HepG2 (cell line): ENCODE data around the gene ZG16. TPM values are rescaled to one million over a fixed set of nuclear protein-coding genes. Genes with fewer than 3 reads are reported as not detected.

Experiments
- MTA3 ChIP-seq: sonication (generic); formaldehyde crosslinking; IDR thresholded peaks from 2 replicates; pipeline ENCODE4 v1.4.0; 2020; ENCODE audit warnings: missing genetic modification reagents
- NCOR1 ChIP-seq: fragments of 200-600 bp; sonication (generic); IDR thresholded peaks from 2 replicates; pipeline ENCODE4 v1.7.0; 2017; ENCODE audit warnings: antibody characterized with exemption, low read length, borderline replicate concordance
- NR2F1 ChIP-seq, 2 experiments: fragments of 450-650 bp in 1 of 2; formaldehyde crosslinking in 1 of 2; IDR thresholded peaks; 2 replicates each; pipeline versions ENCODE4 v1.5.0 to v1.6.1; 2016 to 2020; ENCODE audit warnings: mild to moderate bottlenecking in 1 of 2, missing compliant biosample characterization in 1 of 2, missing genetic modification reagents in 1 of 2, moderate library complexity in 1 of 2
- PHF20 ChIP-seq: sonication (generic); formaldehyde crosslinking; IDR thresholded peaks from 2 replicates; pipeline ENCODE4 v1.5.0; 2020; ENCODE audit warnings: mild to moderate bottlenecking, missing genetic modification reagents
- TEAD2 ChIP-seq: sonication (generic); formaldehyde crosslinking; IDR thresholded peaks from 2 replicates; pipeline ENCODE4 v1.9.0; 2021; ENCODE audit warnings: missing genetic modification reagents
- ZNF75D ChIP-seq: sonication (generic); formaldehyde crosslinking; IDR thresholded peaks from 2 replicates; pipeline ENCODE4 v1.8.1; 2023; ENCODE audit warnings: missing genetic modification reagents, mild to moderate bottlenecking, borderline replicate concordance
- ZNF766 ChIP-seq: sonication (generic); formaldehyde crosslinking; IDR thresholded peaks from 2 replicates; pipeline ENCODE4 v1.5.0; 2020; ENCODE audit warnings: missing genetic modification reagents, borderline replicate concordance
- polyA plus RNA-seq, 8 experiments: library from polyadenylated mRNA; depleted of rRNA in 3 of 8; stranded (reverse) in 7 of 8; unstranded in 1 of 8; fragments of >200 nt; fragmentation: Illumina TruSeq in 4 of 8; extraction: Trizol in 4 of 8; gene quantifications; 2 replicates each; pipeline versions ENCODE4 v1.2.1 to v1.2.3, GENCODE V29; 2011 to 2016; ENCODE audit warnings: low read depth in 4 of 8, missing spikeins in 1 of 8, mixed read lengths in 1 of 8; ENCODE audit not compliant: insufficient read depth in 1 of 8
- total RNA-seq, 5 experiments: library from RNA; depleted of rRNA; stranded (reverse); fragments of >200 nt; fragmentation: Illumina TruSeq; extraction: Trizol; gene quantifications; 2 replicates each; pipeline ENCODE4 v1.2.3, GENCODE V29; 2016; ENCODE audit warnings: low read depth in 1 of 5
- TF ChIP-seq, protein P1 (sequence below): sonication (generic); formaldehyde crosslinking; IDR thresholded peaks from 2 replicates; pipeline ENCODE4 v1.4.0; 2020; ENCODE audit warnings: missing genetic modification reagents
- TF ChIP-seq, protein P2 (sequence below): sonication (generic); formaldehyde crosslinking; IDR thresholded peaks from 2 replicates; pipeline ENCODE4 v1.5.1; 2020; ENCODE audit warnings: mild to moderate bottlenecking, missing genetic modification reagents, moderate library complexity
- TF ChIP-seq, protein P3 (sequence below): sonication (generic); formaldehyde crosslinking; IDR thresholded peaks from 2 replicates; pipeline ENCODE4 v1.5.1; 2020; ENCODE audit warnings: mild to moderate bottlenecking, missing genetic modification reagents, borderline replicate concordance
- TF ChIP-seq, protein P4 (sequence below): sonication (generic); formaldehyde crosslinking; conservative IDR thresholded peaks from 2 replicates; pipeline ENCODE4 v1.8.0; 2022; ENCODE audit warnings: low read depth, missing genetic modification reagents

ZG16 gene
- total and polyA plus RNA-seq, 2 of the 13 experiments (the other 11 are each of a cell fraction or from before 2014, with no cell fraction given), result 0.04 to 0.07 TPM

DNA sequence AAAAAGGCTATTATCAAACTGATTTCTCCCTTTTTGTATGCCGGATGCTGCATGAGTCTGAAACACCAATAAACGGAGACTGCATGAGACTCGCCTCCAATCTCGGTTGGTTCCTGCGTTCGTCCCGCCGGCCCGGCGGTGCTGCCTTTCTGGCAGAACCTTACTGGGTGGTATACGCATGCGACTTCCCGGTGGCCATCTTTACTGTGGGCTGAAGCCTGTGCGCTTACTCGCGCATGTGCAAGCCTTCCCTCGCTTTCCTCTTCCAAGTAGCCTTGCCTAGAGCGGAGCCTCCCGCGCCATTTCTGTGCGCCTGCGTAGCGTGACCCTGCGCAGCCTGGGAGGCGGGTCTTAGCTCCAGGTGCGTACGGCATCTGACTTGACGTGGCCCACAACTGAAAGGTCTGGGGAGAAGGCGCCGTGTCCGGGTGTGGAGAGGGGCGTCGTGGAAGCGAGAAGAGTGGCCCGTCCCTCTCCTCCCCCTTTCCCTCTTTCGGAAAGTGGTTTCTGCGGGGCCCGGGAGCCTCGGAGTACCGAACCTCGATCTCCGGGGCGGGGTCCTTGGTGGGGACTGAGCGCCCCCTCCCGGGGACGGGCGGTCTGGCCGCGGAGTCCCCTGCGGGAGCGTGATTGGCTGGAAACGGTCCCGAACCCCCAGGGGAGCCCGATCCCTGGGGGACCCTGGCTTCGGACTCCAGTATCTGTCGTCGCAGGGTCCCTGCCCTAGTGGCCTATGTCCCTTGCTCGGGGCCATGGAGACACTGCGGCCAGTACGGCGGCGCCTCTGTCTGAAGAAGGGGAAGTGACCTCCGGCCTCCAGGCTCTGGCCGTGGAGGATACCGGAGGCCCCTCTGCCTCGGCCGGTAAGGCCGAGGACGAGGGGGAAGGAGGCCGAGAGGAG, 38.0 kb downstream of the ZG16 start, which contains the start of gene PAGR1 (continued):
- TF ChIP-seq, protein P1, sequence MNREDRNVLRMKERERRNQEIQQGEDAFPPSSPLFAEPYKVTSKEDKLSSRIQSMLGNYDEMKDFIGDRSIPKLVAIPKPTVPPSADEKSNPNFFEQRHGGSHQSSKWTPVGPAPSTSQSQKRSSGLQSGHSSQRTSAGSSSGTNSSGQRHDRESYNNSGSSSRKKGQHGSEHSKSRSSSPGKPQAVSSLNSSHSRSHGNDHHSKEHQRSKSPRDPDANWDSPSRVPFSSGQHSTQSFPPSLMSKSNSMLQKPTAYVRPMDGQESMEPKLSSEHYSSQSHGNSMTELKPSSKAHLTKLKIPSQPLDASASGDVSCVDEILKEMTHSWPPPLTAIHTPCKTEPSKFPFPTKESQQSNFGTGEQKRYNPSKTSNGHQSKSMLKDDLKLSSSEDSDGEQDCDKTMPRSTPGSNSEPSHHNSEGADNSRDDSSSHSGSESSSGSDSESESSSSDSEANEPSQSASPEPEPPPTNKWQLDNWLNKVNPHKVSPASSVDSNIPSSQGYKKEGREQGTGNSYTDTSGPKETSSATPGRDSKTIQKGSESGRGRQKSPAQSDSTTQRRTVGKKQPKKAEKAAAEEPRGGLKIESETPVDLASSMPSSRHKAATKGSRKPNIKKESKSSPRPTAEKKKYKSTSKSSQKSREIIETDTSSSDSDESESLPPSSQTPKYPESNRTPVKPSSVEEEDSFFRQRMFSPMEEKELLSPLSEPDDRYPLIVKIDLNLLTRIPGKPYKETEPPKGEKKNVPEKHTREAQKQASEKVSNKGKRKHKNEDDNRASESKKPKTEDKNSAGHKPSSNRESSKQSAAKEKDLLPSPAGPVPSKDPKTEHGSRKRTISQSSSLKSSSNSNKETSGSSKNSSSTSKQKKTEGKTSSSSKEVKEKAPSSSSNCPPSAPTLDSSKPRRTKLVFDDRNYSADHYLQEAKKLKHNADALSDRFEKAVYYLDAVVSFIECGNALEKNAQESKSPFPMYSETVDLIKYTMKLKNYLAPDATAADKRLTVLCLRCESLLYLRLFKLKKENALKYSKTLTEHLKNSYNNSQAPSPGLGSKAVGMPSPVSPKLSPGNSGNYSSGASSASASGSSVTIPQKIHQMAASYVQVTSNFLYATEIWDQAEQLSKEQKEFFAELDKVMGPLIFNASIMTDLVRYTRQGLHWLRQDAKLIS (CRISPR knock-in tag), result 0 out of 2 replicates have a peak, but pooled peaks have one; percentile 1
- TF ChIP-seq ZNF766 (CRISPR knock-in tag) (peak; percentile 43; the same call in 1 of the 2 replicates), MTA3 (CRISPR knock-in tag) (no peak), PHF20 (CRISPR knock-in tag) (peak; percentile 83), TEAD2 (CRISPR knock-in tag) (no peak), NCOR1 (no peak; the same call in 1 of the 2 replicates), NR2F1 (CRISPR knock-in tag; IDR thresholded peaks at IDR 0.05) (peak; percentile 11 to 53; a peak in 2 of 4 replicates), ZNF75D (CRISPR knock-in tag) (no peak)
- TF ChIP-seq, protein P2, sequence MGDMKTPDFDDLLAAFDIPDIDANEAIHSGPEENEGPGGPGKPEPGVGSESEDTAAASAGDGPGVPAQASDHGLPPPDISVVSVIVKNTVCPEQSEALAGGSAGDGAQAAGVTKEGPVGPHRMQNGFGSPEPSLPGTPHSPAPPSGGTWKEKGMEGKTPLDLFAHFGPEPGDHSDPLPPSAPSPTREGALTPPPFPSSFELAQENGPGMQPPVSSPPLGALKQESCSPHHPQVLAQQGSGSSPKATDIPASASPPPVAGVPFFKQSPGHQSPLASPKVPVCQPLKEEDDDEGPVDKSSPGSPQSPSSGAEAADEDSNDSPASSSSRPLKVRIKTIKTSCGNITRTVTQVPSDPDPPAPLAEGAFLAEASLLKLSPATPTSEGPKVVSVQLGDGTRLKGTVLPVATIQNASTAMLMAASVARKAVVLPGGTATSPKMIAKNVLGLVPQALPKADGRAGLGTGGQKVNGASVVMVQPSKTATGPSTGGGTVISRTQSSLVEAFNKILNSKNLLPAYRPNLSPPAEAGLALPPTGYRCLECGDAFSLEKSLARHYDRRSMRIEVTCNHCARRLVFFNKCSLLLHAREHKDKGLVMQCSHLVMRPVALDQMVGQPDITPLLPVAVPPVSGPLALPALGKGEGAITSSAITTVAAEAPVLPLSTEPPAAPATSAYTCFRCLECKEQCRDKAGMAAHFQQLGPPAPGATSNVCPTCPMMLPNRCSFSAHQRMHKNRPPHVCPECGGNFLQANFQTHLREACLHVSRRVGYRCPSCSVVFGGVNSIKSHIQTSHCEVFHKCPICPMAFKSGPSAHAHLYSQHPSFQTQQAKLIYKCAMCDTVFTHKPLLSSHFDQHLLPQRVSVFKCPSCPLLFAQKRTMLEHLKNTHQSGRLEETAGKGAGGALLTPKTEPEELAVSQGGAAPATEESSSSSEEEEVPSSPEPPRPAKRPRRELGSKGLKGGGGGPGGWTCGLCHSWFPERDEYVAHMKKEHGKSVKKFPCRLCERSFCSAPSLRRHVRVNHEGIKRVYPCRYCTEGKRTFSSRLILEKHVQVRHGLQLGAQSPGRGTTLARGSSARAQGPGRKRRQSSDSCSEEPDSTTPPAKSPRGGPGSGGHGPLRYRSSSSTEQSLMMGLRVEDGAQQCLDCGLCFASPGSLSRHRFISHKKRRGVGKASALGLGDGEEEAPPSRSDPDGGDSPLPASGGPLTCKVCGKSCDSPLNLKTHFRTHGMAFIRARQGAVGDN (CRISPR knock-in tag), result peak; percentile 94
- TF ChIP-seq, protein P3, sequence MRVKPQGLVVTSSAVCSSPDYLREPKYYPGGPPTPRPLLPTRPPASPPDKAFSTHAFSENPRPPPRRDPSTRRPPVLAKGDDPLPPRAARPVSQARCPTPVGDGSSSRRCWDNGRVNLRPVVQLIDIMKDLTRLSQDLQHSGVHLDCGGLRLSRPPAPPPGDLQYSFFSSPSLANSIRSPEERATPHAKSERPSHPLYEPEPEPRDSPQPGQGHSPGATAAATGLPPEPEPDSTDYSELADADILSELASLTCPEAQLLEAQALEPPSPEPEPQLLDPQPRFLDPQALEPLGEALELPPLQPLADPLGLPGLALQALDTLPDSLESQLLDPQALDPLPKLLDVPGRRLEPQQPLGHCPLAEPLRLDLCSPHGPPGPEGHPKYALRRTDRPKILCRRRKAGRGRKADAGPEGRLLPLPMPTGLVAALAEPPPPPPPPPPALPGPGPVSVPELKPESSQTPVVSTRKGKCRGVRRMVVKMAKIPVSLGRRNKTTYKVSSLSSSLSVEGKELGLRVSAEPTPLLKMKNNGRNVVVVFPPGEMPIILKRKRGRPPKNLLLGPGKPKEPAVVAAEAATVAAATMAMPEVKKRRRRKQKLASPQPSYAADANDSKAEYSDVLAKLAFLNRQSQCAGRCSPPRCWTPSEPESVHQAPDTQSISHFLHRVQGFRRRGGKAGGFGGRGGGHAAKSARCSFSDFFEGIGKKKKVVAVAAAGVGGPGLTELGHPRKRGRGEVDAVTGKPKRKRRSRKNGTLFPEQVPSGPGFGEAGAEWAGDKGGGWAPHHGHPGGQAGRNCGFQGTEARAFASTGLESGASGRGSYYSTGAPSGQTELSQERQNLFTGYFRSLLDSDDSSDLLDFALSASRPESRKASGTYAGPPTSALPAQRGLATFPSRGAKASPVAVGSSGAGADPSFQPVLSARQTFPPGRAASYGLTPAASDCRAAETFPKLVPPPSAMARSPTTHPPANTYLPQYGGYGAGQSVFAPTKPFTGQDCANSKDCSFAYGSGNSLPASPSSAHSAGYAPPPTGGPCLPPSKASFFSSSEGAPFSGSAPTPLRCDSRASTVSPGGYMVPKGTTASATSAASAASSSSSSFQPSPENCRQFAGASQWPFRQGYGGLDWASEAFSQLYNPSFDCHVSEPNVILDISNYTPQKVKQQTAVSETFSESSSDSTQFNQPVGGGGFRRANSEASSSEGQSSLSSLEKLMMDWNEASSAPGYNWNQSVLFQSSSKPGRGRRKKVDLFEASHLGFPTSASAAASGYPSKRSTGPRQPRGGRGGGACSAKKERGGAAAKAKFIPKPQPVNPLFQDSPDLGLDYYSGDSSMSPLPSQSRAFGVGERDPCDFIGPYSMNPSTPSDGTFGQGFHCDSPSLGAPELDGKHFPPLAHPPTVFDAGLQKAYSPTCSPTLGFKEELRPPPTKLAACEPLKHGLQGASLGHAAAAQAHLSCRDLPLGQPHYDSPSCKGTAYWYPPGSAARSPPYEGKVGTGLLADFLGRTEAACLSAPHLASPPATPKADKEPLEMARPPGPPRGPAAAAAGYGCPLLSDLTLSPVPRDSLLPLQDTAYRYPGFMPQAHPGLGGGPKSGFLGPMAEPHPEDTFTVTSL (CRISPR knock-in tag), result no peak
- TF ChIP-seq, protein P4, sequence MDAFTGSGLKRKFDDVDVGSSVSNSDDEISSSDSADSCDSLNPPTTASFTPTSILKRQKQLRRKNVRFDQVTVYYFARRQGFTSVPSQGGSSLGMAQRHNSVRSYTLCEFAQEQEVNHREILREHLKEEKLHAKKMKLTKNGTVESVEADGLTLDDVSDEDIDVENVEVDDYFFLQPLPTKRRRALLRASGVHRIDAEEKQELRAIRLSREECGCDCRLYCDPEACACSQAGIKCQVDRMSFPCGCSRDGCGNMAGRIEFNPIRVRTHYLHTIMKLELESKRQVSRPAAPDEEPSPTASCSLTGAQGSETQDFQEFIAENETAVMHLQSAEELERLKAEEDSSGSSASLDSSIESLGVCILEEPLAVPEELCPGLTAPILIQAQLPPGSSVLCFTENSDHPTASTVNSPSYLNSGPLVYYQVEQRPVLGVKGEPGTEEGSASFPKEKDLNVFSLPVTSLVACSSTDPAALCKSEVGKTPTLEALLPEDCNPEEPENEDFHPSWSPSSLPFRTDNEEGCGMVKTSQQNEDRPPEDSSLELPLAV, result peak; percentile 53; the same call in 1 of the 2 replicates
